BLaER1 treated with 17β-estradiol and CSF1 and Interleukin-3, amounts not matched to agents 10 nM and 100 nM (cell line): ENCODE data around the gene CHST15.
A peak's percentile ranks its signal among the peaks of the same experiment; 100 is the strongest.

ENCODE experiments used
- H3K27ac ChIP-seq, 11 experiments: shearing (Covaris generic); formaldehyde crosslinking; 2 replicates each; pipeline ENCODE4 v1.8.1; 2022
- H3K27me3 ChIP-seq, 11 experiments: shearing (Covaris generic); formaldehyde crosslinking; 2 replicates each; pipeline ENCODE4 v1.8.1; 2022
- H3K36me3 ChIP-seq, 11 experiments: shearing (Covaris generic); formaldehyde crosslinking; 2 replicates each; pipeline ENCODE4 v1.8.1; 2022
- H3K4me1 ChIP-seq, 10 experiments: shearing (Covaris generic); formaldehyde crosslinking; 2 replicates each; pipeline ENCODE4 v1.8.1; 2022
- H3K4me2 ChIP-seq, 11 experiments: shearing (Covaris generic); formaldehyde crosslinking; 2 replicates each; pipeline ENCODE4 v1.8.1; 2022
- H3K4me3 ChIP-seq, 10 experiments: shearing (Covaris generic); formaldehyde crosslinking; 2 replicates each; pipeline ENCODE4 v1.8.1; 2022
- H3K9ac ChIP-seq, 11 experiments: shearing (Covaris generic); formaldehyde crosslinking; 2 replicates each; pipeline ENCODE4 v1.8.1; 2022
- H3K9me3 ChIP-seq, 11 experiments: shearing (Covaris generic); formaldehyde crosslinking; replicated peaks in 1 of 11; 2 replicates each; pipeline ENCODE4 v1.8.1; 2022
- H4K20me1 ChIP-seq, 11 experiments: shearing (Covaris generic); formaldehyde crosslinking; 2 replicates each; pipeline ENCODE4 v1.8.1; 2022
- Cebpa-rat ChIP-seq, 11 experiments: shearing (Covaris generic); IDR thresholded peaks; 2 replicates each; pipeline ENCODE4 v1.8.1; 2022

Gene CHST15

DNA sequence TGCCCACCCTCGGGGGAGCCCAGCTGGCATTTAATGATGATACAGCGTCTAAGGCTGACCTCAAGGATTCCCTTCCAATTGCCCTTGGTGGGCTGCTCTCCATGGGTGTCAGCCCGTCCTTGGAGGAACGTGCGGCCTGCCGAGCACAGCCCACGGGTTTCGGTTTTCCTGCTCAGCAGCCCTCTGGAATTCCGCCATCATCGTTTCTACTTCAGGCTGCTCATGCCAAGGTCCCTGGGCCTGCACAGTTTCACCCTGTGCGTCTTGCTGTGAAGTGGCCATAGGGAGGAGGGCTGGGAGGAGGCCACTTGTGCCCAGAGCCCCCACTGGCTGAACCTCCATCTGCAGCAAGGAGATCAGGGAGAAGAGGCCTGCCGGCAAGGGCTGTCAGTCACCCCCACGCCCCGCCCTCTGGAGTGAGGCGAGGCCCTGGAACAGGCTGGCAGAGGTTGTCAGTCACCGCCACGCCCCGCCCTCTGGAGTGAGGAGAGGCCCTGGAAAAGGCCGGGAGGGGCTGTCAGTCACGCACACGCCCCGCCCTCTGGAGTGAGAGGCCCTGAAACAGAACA lies 82.8 kb downstream of the CHST15 start:
- TF ChIP-seq Cebpa-rat (IDR thresholded peaks at IDR 0.05), result no peak
- Histone ChIP-seq H3K4me3 (no peak overlapping the region), H3K4me2 (peak overlapping the region in 9 of 11 experiments; percentile 10 to 79 (median 65); a peak in 12 of 22 replicates), H3K9me3 (peaks cover 0 to 23% (median 18%) of the 10 kb centered on the region in 11 experiments; a peak in 18 of 22 replicates), H3K9ac (no peak overlapping the region), H3K4me1 (peaks cover 66 to 100% (median 82%) of the 10 kb centered on the region in 10 experiments), H3K36me3 (peaks cover 77 to 98% (median 95%) of the 10 kb centered on the region in 11 experiments), H3K27ac (peak overlapping the region in 1 of 11 experiments; percentile 45; a peak in 1 of 22 replicates), H3K27me3 (no peaks in the 10 kb centered on the region), H4K20me1 (peaks cover 58 to 100% (median 95%) of the 10 kb centered on the region in 11 experiments)

DNA sequence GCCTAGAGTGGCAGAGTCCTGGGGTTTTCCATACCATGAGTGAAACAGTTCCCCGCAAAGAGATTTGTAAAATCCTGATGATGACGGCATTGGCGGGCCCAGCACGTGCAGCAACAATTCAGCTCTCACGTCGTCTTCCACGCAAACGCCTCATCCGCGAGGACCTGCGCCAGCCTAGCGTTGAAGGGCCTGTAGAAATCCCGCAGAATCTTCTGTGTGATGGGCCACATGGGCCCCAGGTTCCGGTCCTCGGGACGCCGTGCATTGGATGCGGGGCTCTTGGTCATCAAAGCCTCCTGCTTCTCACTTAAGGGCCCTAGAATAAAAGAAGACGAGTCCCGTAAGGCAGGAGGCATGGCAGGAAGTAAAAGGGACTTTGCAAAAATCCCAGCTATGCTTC lies 83.4 kb downstream of the CHST15 start:
- H3K9ac ChIP-seq, result no peak overlapping the region
- peaks cover 60 to 100% (median 97%) of the 10 kb centered on the region in 11 experiments for H4K20me1 ChIP-seq
- H3K36me3 ChIP-seq, result peaks cover 78 to 100% (median 97%) of the 10 kb centered on the region in 11 experiments
- no peak overlapping the region for H3K4me3 ChIP-seq
- TF ChIP-seq Cebpa-rat (IDR thresholded peaks at IDR 0.05), result no peak
- H3K9me3 ChIP-seq, result peaks cover 0 to 23% (median 18%) of the 10 kb centered on the region in 11 experiments; a peak in 18 of 22 replicates
- no peaks in the 10 kb centered on the region for H3K27me3 ChIP-seq
- peaks cover 66 to 100% (median 82%) of the 10 kb centered on the region in 10 experiments for H3K4me1 ChIP-seq
- H3K4me2 ChIP-seq, result peak overlapping the region in 2 of 11 experiments; percentile 12 to 65; a peak in 5 of 22 replicates
- H3K27ac ChIP-seq, result no peak overlapping the region

GRCh38 chr10:124009231-124010015 lies 84.0 kb downstream of the CHST15 start:
- peaks cover 64 to 100% (median 80%) of the 10 kb centered on the region in 10 experiments for H3K4me1 ChIP-seq
- peaks cover 80 to 100% (median 98%) of the 10 kb centered on the region in 11 experiments for H3K36me3 ChIP-seq
- no peak for TF ChIP-seq Cebpa-rat (IDR thresholded peaks at IDR 0.05)

GRCh38 chr10:124008681-124009080 lies 84.7 kb downstream of the CHST15 start:
- TF ChIP-seq Cebpa-rat (IDR thresholded peaks at IDR 0.05), result no peak

More at GRCh38 chr10:124009231-124010015, 84.0 kb downstream of the CHST15 start:
- Histone ChIP-seq H3K9ac (no peak overlapping the region), H4K20me1 (peaks cover 64 to 100% (median 98%) of the 10 kb centered on the region in 11 experiments), H3K9me3 (peaks cover 0 to 18% (median 15%) of the 10 kb centered on the region in 11 experiments; a peak in 18 of 22 replicates), H3K4me2 (peak overlapping the region in 3 of 11 experiments; percentile 7 to 65 (median 12); a peak in 4 of 22 replicates), H3K27ac (no peak overlapping the region), H3K27me3 (no peaks in the 10 kb centered on the region), H3K4me3 (no peak overlapping the region)

DNA sequence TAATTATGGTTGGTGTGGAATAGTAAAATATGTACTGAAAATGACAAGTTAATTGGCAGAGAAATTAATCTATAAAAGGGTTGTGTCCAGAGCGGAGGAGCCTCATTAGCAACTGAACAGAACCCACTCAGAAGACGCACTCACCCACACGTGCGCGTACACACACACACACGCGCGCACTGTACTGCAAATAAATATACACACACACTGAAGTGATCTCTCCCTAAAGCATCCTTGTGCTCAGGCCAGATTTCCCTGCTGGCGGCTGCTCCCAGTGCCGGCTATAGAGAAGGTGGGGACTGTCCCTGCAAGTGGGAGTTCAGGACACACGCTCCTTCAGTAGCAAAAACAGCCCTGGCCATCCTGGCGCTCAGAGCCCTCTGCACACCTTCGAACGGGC lies 85.2 kb downstream of the CHST15 start:
- peaks cover 63 to 100% (median 76%) of the 10 kb centered on the region in 10 experiments for H3K4me1 ChIP-seq

More at GRCh38 chr10:124008681-124009080, 84.7 kb downstream of the CHST15 start:
- no peaks in the 10 kb centered on the region for H3K27me3 ChIP-seq
- H3K36me3 ChIP-seq, result peaks cover 80 to 100% (median 98%) of the 10 kb centered on the region in 11 experiments
- H4K20me1 ChIP-seq, result peaks cover 71 to 100% (median 99%) of the 10 kb centered on the region in 11 experiments
- H3K4me1 ChIP-seq, result peaks cover 66 to 100% (median 78%) of the 10 kb centered on the region in 10 experiments
- peak overlapping the region in 1 of 11 experiments; percentile 11; a peak in 1 of 22 replicates for H3K4me2 ChIP-seq
- H3K9me3 ChIP-seq, result peaks cover 0 to 11% (median 8%) of the 10 kb centered on the region in 11 experiments; a peak in 18 of 22 replicates
- H3K4me3 ChIP-seq, result no peak overlapping the region
- no peak overlapping the region for H3K27ac ChIP-seq
- no peak overlapping the region for H3K9ac ChIP-seq

DNA sequence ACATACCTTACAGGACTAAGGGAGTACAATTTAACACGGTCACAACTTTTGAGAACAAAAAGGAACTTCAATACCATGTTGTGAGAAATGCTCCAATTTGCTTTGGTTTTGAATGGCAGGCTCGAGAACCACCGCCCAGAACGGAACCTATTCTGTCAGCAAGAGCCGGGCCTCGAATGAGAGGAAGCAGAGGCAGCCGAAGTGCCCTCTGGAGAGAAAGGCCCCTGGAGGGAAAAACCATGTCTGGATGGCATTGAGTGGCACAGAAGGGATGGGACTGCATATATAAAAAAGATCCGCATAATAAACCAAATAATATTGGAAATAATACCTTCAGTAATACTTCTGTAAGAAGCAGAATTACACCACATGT lies 85.6 kb downstream of the CHST15 start:
- H3K36me3 ChIP-seq, result peaks cover 73 to 100% (median 98%) of the 10 kb centered on the region in 11 experiments
- H3K27me3 ChIP-seq, result no peaks in the 10 kb centered on the region
- H3K4me2 ChIP-seq, result peak overlapping the region in 7 of 11 experiments; percentile 52 to 84 (median 69); a peak in 10 of 22 replicates
- no peak overlapping the region for H3K4me3 ChIP-seq
- peaks cover 80 to 100% (median 100%) of the 10 kb centered on the region in 11 experiments for H4K20me1 ChIP-seq
- H3K27ac ChIP-seq, result no peak overlapping the region
- no peak overlapping the region for H3K9ac ChIP-seq
- peaks cover 59 to 100% (median 74%) of the 10 kb centered on the region in 10 experiments for H3K4me1 ChIP-seq
- TF ChIP-seq Cebpa-rat (IDR thresholded peaks at IDR 0.05), result no peak
- H3K9me3 ChIP-seq, result peaks cover 0 to 2% (median 0%) of the 10 kb centered on the region in 11 experiments; a peak in 2 of 22 replicates

More for the DNA sequence above, 85.2 kb downstream of the CHST15 start:
- TF ChIP-seq Cebpa-rat (IDR thresholded peaks at IDR 0.05), result no peak
- Histone ChIP-seq H4K20me1 (peaks cover 76 to 100% (median 100%) of the 10 kb centered on the region in 11 experiments), H3K9me3 (peaks cover 0 to 6% (median 3%) of the 10 kb centered on the region in 11 experiments; a peak in 14 of 22 replicates), H3K27me3 (no peaks in the 10 kb centered on the region), H3K9ac (no peak overlapping the region), H3K36me3 (peaks cover 77 to 100% (median 98%) of the 10 kb centered on the region in 11 experiments), H3K27ac (no peak overlapping the region), H3K4me3 (no peak overlapping the region), H3K4me2 (peak overlapping the region in 1 of 11 experiments; percentile 11; a peak in 3 of 22 replicates)

DNA sequence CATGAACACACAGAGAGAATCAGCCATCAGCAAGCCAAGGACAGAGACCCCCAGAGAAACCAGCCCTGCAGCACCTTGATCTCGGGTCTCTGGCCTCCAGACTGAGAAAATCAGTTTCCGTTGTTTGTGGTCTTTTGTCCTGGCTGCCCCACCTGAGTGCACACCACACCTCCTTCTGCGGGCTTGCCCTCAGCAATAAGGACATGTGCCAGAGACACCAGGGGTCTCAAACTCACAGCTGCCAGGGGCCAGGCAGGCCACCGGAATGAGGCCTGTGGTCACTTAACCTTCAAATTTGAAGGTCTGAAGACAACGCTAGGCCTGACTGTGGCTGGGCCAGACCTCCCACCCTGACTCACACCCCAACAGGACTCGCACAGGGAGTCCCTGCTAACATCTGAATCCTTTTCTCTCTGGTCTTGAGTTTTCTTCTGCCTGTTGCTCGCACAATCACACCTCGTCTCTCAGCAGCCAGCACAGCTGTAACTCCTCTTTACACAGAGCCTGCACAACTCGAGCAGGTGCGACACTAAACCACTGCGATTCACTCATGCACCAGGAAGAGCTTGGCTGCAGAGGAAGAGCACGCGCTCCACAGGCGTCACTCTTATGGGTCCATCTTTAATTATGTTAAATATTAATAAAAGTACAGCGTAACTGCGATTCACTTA lies 86.2 kb downstream of the CHST15 start:
- Histone ChIP-seq H3K36me3 (peaks cover 69 to 100% (median 97%) of the 10 kb centered on the region in 11 experiments), H3K27me3 (no peaks in the 10 kb centered on the region), H3K27ac (no peak overlapping the region), H3K4me3 (no peak overlapping the region), H4K20me1 (peaks cover 85 to 100% (median 100%) of the 10 kb centered on the region in 11 experiments), H3K9ac (peak overlapping the region in 3 of 11 experiments; percentile 6 to 56 (median 48); a peak in 3 of 22 replicates), H3K9me3 (no peaks in the 10 kb centered on the region), H3K4me1 (peaks cover 53 to 100% (median 71%) of the 10 kb centered on the region in 10 experiments), H3K4me2 (peak overlapping the region; percentile 26 to 84 (median 62); a peak in 19 of 22 replicates)
- TF ChIP-seq Cebpa-rat (IDR thresholded peaks at IDR 0.05), result no peak

DNA sequence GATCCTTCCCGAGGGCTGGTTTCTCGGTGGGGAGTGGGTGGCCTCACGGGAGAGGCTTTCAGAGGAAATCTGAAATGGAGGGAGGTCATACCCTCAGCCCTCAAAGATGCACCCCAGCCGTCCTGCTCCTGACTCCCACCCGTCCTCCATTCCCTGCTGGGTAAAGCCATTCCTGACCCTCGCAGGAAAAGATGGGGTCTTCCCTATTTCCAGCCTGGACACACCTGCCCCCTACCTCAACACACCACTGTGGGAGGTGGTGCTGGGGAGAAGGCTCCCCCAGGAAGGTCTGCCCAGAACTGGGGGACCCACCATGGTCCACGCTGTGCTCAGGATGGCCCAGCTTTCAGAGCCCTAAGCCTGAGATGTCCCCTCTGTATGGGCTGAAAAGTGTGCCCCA lies 86.9 kb downstream of the CHST15 start:
- TF ChIP-seq Cebpa-rat (IDR thresholded peaks at IDR 0.05), result no peak
- H3K27me3 ChIP-seq, result no peaks in the 10 kb centered on the region
- H3K4me2 ChIP-seq, result peak overlapping the region; percentile 26 to 84 (median 62); a peak in 20 of 22 replicates
- no peak overlapping the region for H3K27ac ChIP-seq
- H3K9ac ChIP-seq, result peak overlapping the region in 6 of 11 experiments; percentile 6 to 56 (median 32); a peak in 5 of 22 replicates
- peaks cover 65 to 100% (median 90%) of the 10 kb centered on the region in 11 experiments for H3K36me3 ChIP-seq
- no peaks in the 10 kb centered on the region for H3K9me3 ChIP-seq
- peaks cover 53 to 100% (median 69%) of the 10 kb centered on the region in 10 experiments for H3K4me1 ChIP-seq
- H4K20me1 ChIP-seq, result peaks cover 88 to 100% (median 100%) of the 10 kb centered on the region in 11 experiments
- H3K4me3 ChIP-seq, result no peak overlapping the region
